WTC11 (cell line): ENCODE results near the gene ARL10. TPM values are rescaled to one million over a fixed set of nuclear protein-coding genes. Genes with fewer than 3 reads are reported as not detected.
A peak's percentile ranks its signal among the peaks of the same experiment; 100 is the strongest.

Experiments used
- ATAC-seq: fragments of 200-7000 bp; cut with Tn5 transposase; 2 replicates; pipeline ENCODE4 v1.10.0; 2021; ENCODE audit warnings: mild to moderate bottlenecking, moderate library complexity
- CTCF ChIA-PET: fragments of 300-600 bp; sonication (Branson Sonifier 250); formaldehyde crosslinking; loops from one replicate; lab custom pipeline; 2021; ENCODE audit warnings: antibody characterized with exemption; lab: Charles Lee
- POLR2A ChIA-PET: fragments of 350-600 bp; sonication (Branson Sonifier 250); formaldehyde crosslinking; loops from one replicate; lab custom pipeline; 2021; ENCODE audit warnings: antibody characterized with exemption; lab: Charles Lee
- DNase-seq: peaks from one replicate; pipeline ENCODE4 v3.0.0; 2021; ENCODE audit warnings: low spot score
- H3K27ac Mint-ChIP-seq: 2 replicates; pipeline ENCODE4 v1.8.0; 2021; ENCODE audit warnings: mixed read lengths
- H3K27me3 Mint-ChIP-seq: 2 replicates; pipeline ENCODE4 v1.8.0; 2021; ENCODE audit warnings: low read depth, mild to moderate bottlenecking, moderate library complexity, mixed read lengths
- H3K36me3 Mint-ChIP-seq: 2 replicates; pipeline ENCODE4 v1.8.0; 2021; ENCODE audit warnings: mixed read lengths
- H3K4me1 Mint-ChIP-seq: 2 replicates; pipeline ENCODE4 v1.8.0; 2022; ENCODE audit warnings: mixed read lengths
- H3K4me3 Mint-ChIP-seq: 2 replicates; pipeline ENCODE4 v1.8.0; 2021; ENCODE audit warnings: mild to moderate bottlenecking, moderate library complexity, mixed read lengths
- H3K9me3 Mint-ChIP-seq: 2 replicates; pipeline ENCODE4 v1.8.0; 2021; ENCODE audit warnings: mixed read lengths
- CBFB ChIP-seq: sonication (generic); formaldehyde crosslinking; IDR thresholded peaks from 2 replicates; pipeline ENCODE4 v1.8.1; 2022; ENCODE audit warnings: mild to moderate bottlenecking, low read depth, missing genetic modification reagents
- FOXJ3 ChIP-seq: sonication (generic); formaldehyde crosslinking; IDR thresholded peaks from 2 replicates; pipeline ENCODE4 v1.9.0; 2021; ENCODE audit warnings: missing genetic modification reagents, mild to moderate bottlenecking, borderline replicate concordance
- FOXP1 ChIP-seq: sonication (generic); formaldehyde crosslinking; IDR thresholded peaks from 2 replicates; pipeline ENCODE4 v1.8.0; 2022; ENCODE audit warnings: missing genetic modification reagents, mild to moderate bottlenecking, moderate library complexity, borderline replicate concordance
- GTF2I ChIP-seq: fragments of 250-450 bp; sonication (Bioruptor Pico); conservative IDR thresholded peaks from 2 replicates; pipeline ENCODE4 v1.4.0; 2021; ENCODE audit warnings: mild to moderate bottlenecking
- HMGA2 ChIP-seq: fragments of 250-450 bp; sonication (Bioruptor Pico); IDR thresholded peaks from 2 replicates; pipeline ENCODE4 v1.4.0; 2021; ENCODE audit warnings: mild to moderate bottlenecking, moderate library complexity
- NFYB ChIP-seq: sonication (generic); formaldehyde crosslinking; conservative IDR thresholded peaks from 2 replicates; pipeline ENCODE4 v1.8.0; 2022; ENCODE audit warnings: low read depth, missing genetic modification reagents
- ZNF232 ChIP-seq: sonication (generic); formaldehyde crosslinking; IDR thresholded peaks from 2 replicates; pipeline ENCODE4 v1.8.0; 2022; ENCODE audit warnings: mild to moderate bottlenecking, missing genetic modification reagents
- ZNF416 ChIP-seq: fragments of 250-450 bp; sonication (Bioruptor Pico); IDR thresholded peaks from 2 replicates; pipeline ENCODE4 v1.9.0; 2021; ENCODE audit warnings: mild to moderate bottlenecking, inconsistent platforms
- total RNA-seq: library from RNA; stranded (reverse); gene quantifications from 3 replicates; pipeline ENCODE4 v1.2.3, GENCODE V29; 2021
- TF ChIP-seq, protein P1 (sequence below): sonication (generic); formaldehyde crosslinking; IDR thresholded peaks from 2 replicates; pipeline ENCODE4 v1.8.1; 2023; ENCODE audit warnings: mild to moderate bottlenecking, moderate library complexity, missing genetic modification reagents
- TF ChIP-seq, protein P2 (sequence below): fragments of 250-450 bp; sonication (Bioruptor Pico); IDR thresholded peaks from 2 replicates; pipeline ENCODE4 v1.8.0; 2021; ENCODE audit warnings: mild to moderate bottlenecking
- TF ChIP-seq, protein P3 (sequence below): sonication (generic); formaldehyde crosslinking; IDR thresholded peaks from 2 replicates; pipeline ENCODE4 v1.8.1; 2022; ENCODE audit warnings: mild to moderate bottlenecking, moderate library complexity, missing genetic modification reagents
- TF ChIP-seq, protein P4 (sequence below): sonication (generic); formaldehyde crosslinking; IDR thresholded peaks from 2 replicates; pipeline ENCODE4 v1.8.0; 2022; ENCODE audit warnings: mild to moderate bottlenecking, missing genetic modification reagents
- TF ChIP-seq, protein P5 (sequence below): sonication (generic); formaldehyde crosslinking; IDR thresholded peaks from 2 replicates; pipeline ENCODE4 v1.8.1; 2023; ENCODE audit warnings: mild to moderate bottlenecking, missing genetic modification reagents, moderate library complexity
- TF ChIP-seq, protein P6 (sequence below): fragments of 250-450 bp; sonication (Bioruptor Pico); IDR thresholded peaks from 2 replicates; pipeline ENCODE4 v1.9.0; 2021; ENCODE audit warnings: mild to moderate bottlenecking

Gene ARL10
- total RNA-seq, 1 experiment from 2014 or later: 6.8 TPM

DNA sequence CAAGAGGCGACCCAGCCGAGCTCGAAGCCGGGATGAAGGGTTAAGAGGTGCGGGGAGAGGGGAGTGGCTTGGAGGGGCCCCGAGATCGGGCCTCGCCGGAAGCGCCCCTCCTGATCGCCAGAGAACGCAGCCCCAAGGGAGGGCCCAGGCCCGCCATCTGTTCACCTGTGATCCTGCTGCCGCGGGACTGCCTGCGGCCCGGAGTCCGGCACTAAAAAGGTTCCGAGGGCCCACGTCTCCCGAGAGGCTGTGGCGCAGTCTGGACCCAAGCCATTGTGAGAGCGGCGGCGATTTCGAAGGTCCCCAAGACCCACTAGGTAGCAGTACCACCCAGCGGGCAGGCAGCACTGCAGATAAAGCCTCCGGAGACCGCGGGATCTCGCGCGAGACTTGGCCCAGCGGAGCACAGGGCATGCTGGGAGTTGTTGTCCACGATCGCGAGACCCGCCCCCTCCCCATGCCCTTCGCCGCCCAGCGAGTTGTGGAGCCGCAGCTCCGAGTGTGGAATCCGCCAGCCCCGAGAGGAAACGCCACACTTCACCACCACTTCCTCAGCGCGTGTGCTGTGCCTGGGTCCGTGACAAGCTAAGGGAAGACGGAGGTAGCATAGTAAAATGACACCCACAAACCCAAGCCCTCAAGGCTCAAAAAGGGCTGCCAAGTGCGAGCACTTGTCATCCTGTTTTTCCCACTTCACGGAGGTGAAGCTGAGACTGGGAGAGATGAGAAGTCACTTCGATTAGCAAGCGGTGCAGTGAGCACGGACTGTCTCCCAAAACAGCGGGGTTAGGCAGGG is 3.7 kb upstream of the ARL10 start, which contains the start of gene KIAA1191 (continued):
- TF ChIP-seq, protein P1, sequence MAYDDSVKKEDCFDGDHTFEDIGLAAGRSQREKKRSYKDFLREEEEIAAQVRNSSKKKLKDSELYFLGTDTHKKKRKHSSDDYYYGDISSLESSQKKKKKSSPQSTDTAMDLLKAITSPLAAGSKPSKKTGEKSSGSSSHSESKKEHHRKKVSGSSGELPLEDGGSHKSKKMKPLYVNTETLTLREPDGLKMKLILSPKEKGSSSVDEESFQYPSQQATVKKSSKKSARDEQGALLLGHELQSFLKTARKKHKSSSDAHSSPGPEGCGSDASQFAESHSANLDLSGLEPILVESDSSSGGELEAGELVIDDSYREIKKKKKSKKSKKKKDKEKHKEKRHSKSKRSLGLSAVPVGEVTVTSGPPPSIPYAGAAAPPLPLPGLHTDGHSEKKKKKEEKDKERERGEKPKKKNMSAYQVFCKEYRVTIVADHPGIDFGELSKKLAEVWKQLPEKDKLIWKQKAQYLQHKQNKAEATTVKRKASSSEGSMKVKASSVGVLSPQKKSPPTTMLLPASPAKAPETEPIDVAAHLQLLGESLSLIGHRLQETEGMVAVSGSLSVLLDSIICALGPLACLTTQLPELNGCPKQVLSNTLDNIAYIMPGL: peak; percentile 67; the same call in 1 of the 2 replicates
- TF ChIP-seq, protein P2, sequence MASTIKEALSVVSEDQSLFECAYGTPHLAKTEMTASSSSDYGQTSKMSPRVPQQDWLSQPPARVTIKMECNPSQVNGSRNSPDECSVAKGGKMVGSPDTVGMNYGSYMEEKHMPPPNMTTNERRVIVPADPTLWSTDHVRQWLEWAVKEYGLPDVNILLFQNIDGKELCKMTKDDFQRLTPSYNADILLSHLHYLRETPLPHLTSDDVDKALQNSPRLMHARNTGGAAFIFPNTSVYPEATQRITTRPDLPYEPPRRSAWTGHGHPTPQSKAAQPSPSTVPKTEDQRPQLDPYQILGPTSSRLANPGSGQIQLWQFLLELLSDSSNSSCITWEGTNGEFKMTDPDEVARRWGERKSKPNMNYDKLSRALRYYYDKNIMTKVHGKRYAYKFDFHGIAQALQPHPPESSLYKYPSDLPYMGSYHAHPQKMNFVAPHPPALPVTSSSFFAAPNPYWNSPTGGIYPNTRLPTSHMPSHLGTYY (CRISPR knock-in tag): no peak
- TF ChIP-seq, protein P3, sequence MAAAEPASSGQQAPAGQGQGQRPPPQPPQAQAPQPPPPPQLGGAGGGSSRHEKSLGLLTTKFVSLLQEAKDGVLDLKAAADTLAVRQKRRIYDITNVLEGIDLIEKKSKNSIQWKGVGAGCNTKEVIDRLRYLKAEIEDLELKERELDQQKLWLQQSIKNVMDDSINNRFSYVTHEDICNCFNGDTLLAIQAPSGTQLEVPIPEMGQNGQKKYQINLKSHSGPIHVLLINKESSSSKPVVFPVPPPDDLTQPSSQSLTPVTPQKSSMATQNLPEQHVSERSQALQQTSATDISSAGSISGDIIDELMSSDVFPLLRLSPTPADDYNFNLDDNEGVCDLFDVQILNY (CRISPR knock-in tag): peak; percentile 42
- TF ChIP-seq, protein P4, sequence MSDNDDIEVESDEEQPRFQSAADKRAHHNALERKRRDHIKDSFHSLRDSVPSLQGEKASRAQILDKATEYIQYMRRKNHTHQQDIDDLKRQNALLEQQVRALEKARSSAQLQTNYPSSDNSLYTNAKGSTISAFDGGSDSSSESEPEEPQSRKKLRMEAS (CRISPR knock-in tag): peak; percentile 59; the same call in 1 of the 2 replicates
- TF ChIP-seq NFYB (CRISPR knock-in tag) (no peak), CBFB (CRISPR knock-in tag) (0 out of 2 replicates have a peak, but pooled peaks have one; percentile 88), FOXJ3 (CRISPR knock-in tag) (no peak), GTF2I (CRISPR knock-in tag) (peak; percentile 85)

DNA sequence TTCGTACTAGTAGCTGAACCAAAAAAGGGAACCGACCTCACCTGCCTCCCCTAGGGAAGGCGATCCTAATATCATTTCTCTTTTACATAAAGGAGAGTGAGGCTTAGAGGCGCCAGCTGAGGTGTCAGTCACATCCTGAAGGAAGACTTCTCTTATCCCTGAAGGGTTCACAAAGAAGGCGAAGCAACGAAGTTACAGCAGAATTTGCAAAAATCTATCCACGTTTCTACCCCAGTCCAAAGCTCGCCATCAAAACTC is 3.1 kb upstream of the ARL10 start:
- no peak for DNase-seq
- Mint-ChIP-seq H3K27me3 (peaks cover 49% of the 10 kb centered on the region), H3K4me3 (peak overlapping the region; percentile 97), H3K27ac (no peak overlapping the region), H3K36me3 (peaks cover 20% of the 10 kb centered on the region), H3K9me3 (no peaks in the 10 kb centered on the region), H3K4me1 (peaks cover 13% of the 10 kb centered on the region)
- TF ChIP-seq, protein P5, sequence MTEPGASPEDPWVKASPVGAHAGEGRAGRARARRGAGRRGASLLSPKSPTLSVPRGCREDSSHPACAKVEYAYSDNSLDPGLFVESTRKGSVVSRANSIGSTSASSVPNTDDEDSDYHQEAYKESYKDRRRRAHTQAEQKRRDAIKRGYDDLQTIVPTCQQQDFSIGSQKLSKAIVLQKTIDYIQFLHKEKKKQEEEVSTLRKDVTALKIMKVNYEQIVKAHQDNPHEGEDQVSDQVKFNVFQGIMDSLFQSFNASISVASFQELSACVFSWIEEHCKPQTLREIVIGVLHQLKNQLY (CRISPR knock-in tag): 0 out of 2 replicates have a peak, but pooled peaks have one; percentile 36
- TF ChIP-seq FOXP1 (CRISPR knock-in tag): no peak
- no peak for TF ChIP-seq ZNF416 (CRISPR knock-in tag)
- TF ChIP-seq, protein P6, sequence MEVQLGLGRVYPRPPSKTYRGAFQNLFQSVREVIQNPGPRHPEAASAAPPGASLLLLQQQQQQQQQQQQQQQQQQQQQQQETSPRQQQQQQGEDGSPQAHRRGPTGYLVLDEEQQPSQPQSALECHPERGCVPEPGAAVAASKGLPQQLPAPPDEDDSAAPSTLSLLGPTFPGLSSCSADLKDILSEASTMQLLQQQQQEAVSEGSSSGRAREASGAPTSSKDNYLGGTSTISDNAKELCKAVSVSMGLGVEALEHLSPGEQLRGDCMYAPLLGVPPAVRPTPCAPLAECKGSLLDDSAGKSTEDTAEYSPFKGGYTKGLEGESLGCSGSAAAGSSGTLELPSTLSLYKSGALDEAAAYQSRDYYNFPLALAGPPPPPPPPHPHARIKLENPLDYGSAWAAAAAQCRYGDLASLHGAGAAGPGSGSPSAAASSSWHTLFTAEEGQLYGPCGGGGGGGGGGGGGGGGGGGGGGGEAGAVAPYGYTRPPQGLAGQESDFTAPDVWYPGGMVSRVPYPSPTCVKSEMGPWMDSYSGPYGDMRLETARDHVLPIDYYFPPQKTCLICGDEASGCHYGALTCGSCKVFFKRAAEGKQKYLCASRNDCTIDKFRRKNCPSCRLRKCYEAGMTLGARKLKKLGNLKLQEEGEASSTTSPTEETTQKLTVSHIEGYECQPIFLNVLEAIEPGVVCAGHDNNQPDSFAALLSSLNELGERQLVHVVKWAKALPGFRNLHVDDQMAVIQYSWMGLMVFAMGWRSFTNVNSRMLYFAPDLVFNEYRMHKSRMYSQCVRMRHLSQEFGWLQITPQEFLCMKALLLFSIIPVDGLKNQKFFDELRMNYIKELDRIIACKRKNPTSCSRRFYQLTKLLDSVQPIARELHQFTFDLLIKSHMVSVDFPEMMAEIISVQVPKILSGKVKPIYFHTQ (CRISPR knock-in tag): no peak
- TF ChIP-seq ZNF232 (CRISPR knock-in tag): no peak
- no peak for TF ChIP-seq HMGA2 (CRISPR knock-in tag)
- POLR2A ChIA-PET: interaction anchor here (0.6 to 2.0 kb wide), 3 partner anchors 86 to 285 kb away, joined by 3 to 6 read pairs (median 5); partner anchors contain the start of genes FAF2, RNF44 and TSPAN17
- CTCF ChIA-PET: interaction anchor here (0.5 to 2.7 kb wide), 5 partner anchors 43 to 633 kb away, joined by 3 to 16 read pairs (median 3); no protein-coding TSS in a partner anchor
- no peak for ATAC-seq
